ENCODE measurements around the gene EXOC4.

The EXOC4 gene

DNA sequence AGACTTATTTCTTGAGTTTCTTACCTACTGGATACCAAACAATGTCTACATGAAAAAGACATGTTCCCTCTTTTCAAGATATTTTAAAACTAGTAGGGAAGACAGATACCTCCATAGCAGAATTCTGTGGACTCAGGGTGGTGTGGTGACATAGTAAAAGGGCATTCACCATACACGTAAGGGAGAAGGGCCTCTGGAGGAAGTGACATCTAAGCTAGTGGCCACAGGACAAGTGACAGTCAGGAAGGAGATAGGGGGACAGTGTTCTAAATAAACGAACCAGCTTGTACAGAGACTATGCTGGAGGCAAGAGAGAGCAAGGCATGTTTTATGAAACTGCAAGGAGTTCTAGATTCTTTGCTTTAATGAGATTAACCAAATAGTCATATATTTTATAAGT is 552.5 kb downstream of the EXOC4 start:
- DNase-seq, result no peak

DNA sequence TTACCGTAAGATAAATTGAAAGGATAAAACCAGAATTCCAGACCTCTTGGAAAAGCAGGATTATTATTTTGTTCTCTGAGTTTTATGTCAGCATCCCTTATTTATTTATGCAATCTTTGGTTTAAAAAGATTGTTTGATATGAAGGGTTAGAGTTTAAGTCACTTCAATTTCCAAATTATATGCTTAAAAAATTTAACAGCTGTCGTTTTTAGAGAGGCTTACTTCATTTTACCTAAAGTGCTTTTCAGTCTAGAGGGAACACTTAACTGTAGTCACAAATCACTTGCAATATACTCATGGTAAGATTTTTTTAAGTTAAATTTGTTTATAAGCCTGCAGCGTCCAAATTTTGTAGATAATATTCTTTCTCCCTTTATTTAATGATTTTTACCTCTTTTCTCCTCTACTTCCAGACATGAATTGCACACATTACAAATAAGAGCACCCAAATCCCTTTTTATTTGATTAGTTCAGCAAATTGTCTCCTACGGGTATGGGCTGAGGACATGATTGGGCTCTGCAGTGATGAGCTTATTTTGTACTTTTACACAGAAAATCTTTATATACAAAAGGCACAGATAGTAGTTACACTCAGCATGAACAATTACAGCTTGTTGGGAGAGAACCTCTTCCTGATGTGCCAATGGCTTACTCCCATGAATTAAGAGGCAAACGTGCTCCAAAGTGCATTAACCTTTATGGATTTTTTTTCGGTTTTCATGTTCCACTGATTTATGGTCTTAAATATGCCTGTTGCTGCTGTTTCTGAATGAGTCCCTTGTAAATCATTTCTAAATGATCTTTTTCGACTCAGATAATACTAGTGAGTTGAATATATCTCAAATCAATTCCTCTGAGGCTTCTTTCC is 555.0 kb downstream of the EXOC4 start:
- no peak for DNase-seq

GRCh38 chr7:133808493-133808866 is 555.6 kb downstream of the EXOC4 start:
- no peak for DNase-seq

DNA sequence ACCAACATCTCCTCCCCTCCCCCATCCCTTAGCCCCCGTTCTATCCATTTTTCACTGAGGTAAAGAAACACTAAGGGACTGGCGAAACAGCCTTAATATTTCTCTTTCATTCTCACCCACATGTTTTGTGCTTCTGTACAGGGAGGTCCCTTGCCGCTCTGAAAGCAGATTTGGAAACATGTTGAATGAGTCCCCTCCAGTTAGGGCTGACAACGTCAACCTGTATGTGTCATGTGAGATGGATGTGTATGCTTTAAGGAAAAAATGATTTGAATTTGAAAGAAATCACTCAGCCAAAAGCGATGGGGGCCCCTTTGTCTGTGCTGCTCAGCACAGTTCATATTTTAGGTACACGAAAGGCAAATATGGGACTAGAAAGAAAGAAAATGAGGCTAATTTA is 560.0 kb downstream of the EXOC4 start:
- no peak for DNase-seq

DNA sequence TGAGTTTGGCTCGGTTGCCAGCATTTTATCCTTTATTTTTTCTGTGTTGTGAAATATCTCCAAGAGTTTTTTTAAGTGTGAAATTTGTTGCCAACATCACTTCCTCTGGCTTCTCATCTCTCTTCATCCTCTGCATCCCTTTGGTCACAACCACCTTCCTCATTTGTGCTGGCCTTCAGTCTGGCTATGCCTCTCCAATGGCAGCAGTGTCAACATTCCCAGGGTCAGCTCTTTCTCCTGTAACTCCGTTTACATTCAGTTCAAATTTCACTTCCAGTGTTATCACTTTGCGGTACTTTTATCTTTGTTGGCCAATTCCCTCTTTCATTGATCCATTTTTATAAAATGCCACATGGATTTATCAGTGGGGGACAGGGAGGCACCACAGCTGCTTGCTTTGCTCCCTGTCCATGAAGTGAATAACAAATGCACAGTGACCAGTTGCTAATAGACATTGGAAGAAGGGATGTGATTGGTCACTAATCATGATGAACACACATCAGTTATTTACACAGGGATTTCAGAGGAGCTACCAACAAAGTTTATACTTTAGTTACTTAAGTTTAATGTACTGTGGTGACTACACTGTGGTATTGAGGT is 562.8 kb downstream of the EXOC4 start:
- DNase-seq, result no peak

DNA sequence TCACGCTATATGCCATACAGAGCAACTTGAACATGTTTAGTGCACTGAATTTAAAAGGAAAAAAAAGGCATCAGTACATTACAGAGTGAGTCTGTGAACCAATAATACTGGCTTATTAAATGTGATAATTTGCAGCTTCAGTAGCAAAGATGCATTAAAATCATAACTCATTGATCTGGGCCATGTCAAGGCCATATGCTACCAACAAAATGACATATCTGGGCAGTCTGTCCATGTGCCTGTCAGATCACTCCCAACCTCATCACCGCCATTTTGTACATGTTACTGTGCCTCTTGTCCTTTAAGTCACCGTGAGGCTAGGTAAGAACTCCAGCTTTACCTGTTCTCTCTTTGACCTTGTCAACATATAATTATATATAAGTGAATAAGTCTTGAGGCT is 566.8 kb downstream of the EXOC4 start:
- DNase-seq, result no peak

DNA sequence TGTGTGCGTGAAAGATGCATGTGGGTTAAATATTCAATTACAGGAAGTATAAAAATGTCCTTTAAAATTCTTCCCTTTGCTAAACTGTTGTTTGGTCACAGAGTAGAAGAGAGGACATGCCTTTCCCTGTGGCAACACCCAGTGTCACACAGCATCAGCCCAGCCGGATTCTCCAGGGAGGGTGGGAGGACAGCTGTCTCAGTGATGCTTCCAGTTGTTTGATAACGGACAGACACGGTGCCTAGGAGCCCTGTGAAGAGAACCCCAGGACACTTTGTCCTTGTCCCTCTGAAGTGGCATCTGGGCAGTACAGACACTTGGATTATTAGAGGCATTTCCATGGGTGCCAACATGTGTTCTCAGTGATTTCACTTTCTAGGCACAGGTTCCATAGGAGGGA is 567.7 kb downstream of the EXOC4 start:
- no peak for DNase-seq

- DNase-seq, result no peak
Observed at GRCh38 chr7:133821171-133821570, 568.3 kb downstream of the EXOC4 start.

GRCh38 chr7:133822001-133822641 is 569.2 kb downstream of the EXOC4 start:
- DNase-seq, result no peak

DNA sequence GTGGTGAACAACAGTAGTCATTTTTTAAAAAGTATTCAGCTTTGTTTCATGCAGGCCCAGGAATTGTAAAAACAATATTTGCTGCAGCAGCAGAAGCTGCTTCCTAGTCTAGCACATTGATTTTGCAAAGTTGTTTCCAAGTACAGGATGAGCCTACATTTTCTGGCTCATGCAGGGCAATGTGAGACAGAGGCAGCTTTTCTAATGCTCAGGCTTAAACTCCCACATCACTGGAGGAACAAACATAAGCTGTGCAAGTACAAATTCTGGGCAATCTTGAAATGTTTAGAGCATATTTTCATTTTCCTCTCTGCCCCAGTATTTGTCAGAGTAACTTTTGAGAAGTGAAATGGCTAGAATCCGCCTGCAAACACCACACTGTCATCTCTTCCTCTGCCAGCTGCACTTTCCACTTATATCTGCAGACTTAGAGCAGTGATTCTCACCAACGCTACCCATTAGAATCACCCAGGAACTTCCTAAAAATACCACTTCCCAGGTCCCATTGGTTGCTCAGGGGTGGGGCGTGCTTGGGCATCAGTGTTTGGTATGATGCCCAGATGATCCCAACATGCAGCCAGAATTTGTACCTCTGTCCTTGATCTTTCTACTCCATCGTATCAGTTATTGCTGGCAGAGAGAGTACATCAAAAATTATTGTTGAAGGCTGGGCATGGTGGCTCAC is 570.1 kb downstream of the EXOC4 start:
- no peak for DNase-seq

DNA sequence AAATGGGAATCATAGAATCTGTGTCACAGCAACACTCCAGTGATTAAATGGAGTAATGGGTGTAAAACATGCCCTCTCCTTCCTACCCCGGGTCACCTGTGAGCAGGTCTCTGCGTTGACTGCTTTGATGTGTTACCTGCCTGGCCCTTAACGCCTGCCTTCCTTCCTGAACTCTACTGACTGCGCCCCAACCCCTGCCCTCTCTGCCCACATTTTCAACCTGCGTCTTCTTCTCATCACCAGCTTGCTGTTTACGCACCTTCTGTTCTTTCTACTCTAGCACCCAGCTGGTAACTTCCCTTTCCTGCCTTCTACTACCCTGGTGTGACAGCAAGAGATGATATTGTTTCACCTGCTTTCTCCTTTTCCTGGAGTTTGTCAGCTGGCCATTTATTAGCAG is 571.3 kb downstream of the EXOC4 start:
- DNase-seq, result no peak

GRCh38 chr7:133827707-133828623 is 575.1 kb downstream of the EXOC4 start:
- DNase-seq, result no peak

DNA sequence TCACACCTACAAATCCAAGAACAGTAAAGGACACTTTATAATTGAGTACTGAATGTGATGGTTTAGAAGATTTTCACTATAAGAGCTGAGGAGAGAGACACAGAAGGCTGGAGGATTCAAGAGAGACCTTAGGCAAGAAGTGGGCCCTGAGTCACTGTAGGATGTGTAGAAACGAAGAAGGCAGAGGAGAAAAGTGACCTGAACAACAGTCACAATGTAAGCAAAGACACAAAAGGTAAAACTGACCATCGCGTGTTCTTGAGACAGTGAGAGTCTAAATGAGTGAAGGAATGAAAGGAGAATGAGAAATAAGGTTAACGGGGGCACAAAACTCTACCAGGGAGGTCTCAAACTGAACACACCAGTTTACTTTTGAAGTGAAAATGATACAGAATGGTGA is 576.0 kb downstream of the EXOC4 start:
- no peak for DNase-seq

DNA sequence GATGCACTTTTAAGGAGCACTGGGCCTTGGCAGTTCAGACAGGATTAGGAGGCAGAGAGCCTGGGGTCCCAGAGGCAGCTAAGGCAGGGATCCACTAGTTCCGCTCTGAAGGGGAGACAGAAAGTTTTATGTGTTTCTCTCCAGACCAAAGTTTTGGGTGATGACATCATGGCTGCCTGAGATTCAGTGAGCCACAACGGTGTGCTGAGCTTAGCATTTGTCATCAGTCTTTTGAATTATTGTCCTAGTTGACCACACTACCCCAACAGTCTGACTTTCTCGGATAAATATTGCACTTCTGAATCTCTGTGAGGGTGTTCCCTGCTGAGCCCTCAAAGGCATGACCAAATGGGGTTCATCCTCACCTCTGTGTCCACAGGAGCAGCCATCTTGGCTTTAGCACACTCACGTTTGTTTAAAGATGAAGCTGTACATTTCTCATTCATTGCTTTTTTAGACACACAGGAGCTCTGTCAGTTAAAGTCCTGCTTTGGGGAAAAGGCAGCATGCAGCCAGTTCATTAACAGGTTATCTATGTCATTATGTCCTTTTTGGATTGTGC is 576.5 kb downstream of the EXOC4 start:
- no peak for DNase-seq

DNA sequence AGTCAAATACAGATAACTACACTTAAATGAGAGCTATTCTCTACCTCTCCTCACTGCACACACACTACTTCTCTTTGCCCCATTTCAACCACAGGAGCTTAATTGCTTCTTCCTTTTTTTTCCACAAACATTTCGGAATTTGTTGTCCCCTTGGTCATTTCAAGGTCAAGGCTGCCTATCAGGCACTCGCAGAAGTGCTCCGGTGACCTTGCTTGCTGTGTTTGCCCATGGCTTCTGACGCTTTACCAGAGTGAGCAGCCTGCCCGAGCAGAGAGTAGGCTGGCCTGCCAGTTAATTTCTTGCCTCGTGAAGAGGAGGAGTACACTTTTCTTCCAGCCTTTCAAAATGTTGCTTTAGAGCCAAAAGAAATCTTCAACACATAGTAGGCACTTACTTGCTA is 577.2 kb downstream of the EXOC4 start:
- DNase-seq, result no peak

DNA sequence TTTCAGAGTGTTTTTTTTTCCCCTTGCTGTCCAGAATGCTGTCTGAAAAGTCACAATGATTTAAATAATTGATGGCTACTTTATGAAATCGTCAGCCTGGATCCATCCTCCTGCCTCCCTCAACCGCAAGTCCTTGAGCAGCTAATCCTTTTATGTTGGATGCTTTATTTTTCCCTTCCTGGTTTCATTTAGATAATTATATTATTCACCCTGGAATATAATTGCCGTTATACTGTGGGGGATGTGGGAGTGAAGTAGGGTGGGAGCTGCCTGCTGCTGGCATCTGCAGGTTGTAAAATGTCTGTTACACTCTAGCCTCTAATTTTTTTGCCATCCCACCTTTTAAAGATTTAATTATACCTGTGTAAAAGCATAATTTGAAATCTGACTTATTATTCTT is 583.8 kb downstream of the EXOC4 start:
- DNase-seq, result no peak

DNA sequence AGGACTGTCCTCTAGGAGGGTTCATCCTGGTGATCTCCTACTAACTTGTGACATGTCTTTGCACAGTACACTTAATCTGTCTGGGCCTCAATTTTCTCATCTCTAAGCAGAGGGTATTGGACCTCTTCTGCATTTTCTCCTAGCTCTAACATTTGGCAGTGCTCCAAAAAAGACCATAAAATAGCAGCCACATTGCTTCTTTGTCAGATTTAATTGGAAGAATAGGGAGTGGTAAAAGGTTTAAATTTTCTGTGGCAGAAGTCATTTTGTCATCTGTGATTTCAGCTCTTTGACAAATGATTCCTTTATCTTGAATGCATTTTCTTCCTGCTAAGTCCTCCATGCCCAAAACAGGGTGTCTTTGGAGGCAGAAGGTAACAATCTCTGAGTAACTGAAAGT is 584.3 kb downstream of the EXOC4 start:
- DNase-seq, result no peak

- no peak for DNase-seq
Observed at GRCh38 chr7:133839121-133839520, 586.2 kb downstream of the EXOC4 start.

DNA sequence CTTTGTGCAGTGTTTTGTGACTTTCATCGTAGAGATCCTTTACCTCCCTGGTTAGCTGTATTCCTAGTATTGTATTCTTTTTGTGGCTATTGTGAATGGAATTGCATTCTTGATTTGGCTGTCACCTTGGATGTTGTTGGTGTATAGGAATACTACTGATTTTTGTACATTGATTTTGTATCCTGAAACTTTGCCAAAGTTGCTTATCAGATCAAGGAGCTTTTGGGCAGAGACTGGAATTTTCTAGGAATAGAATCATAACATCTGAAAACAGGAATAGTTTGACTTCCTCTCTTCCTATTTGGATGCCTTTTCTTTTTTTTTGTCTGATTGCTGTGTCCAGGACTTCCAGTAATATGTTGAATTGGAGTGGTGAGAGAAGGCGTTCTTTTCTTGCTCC is 590.5 kb downstream of the EXOC4 start:
- no peak for DNase-seq

DNA sequence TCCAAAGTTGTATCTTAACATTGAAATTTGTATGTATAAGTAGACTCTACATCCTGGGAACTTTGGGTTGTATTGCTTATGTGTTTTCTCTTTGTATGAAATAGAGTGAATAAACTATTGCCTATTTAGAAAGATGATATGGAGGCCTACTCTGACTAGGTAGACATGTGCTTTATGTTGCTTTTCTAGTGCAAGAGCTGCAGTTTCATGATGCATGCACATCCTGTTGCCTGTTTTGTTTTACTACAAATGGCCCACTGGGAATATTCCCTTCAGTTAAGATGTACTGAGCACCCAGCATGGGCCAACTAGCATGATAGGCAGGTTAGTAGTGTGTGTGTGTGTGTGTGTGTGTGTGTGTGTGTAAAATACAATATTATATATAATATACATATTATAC is 592.1 kb downstream of the EXOC4 start:
- DNase-seq, result no peak

GRCh38 chr7:133846203-133846945 is 593.5 kb downstream of the EXOC4 start:
- DNase-seq, result no peak

Measured in activated naive CD4-positive, alpha-beta T cell treated with Interleukin-2 at 50 U/mL for 16 hours (primary cell).